Measurements from ENCODE around the gene KIAA1549. TPM values are rescaled to one million over a fixed set of nuclear protein-coding genes. Genes with fewer than 3 reads are reported as not detected.

Gene KIAA1549
- total and polyA plus RNA-seq, 5 donors from 2014 or later: 0.10 TPM; not detected in 4

Other genes starting within 250 kb of the KIAA1549 start
- not detected for gene TMEM213, start 183.4 kb downstream of the KIAA1549 start, total RNA-seq
- under 1 TPM in 1 of 4 donors, not detected in 3; 0.21 TPM for gene TMEM213, start 183.4 kb downstream of the KIAA1549 start, polyA plus RNA-seq
- not detected for gene ATP6V0A4, start 183.2 kb downstream of the KIAA1549 start, total RNA-seq
- gene ATP6V0A4, start 183.2 kb downstream of the KIAA1549 start, polyA plus RNA-seq: not detected
- 1.4 TPM for gene ZC3HAV1L, start 54.7 kb upstream of the KIAA1549 start, total RNA-seq
- gene ZC3HAV1L, start 54.7 kb upstream of the KIAA1549 start, polyA plus RNA-seq: under 1 TPM in 3 of 4 donors, not detected in 1; 0.25 to 0.86 (median 0.64) TPM
- gene ZC3HAV1, start 128.3 kb upstream of the KIAA1549 start, total RNA-seq: 220 TPM
- gene ZC3HAV1, start 128.3 kb upstream of the KIAA1549 start, polyA plus RNA-seq: 100 to 1,000 TPM; 122 to 157 (median 139) TPM
- gene UBN2, start 249.8 kb upstream of the KIAA1549 start, total RNA-seq: 12.5 TPM
- 1 to 10 TPM in 3 of 4 donors, under 1 TPM in 1; 0.59 to 2.2 (median 1.5) TPM for gene UBN2, start 249.8 kb upstream of the KIAA1549 start, polyA plus RNA-seq

Measured in CD4-positive, CD25-positive, alpha-beta regulatory T cell (primary cell).